ENCODE results near the gene BIRC2. TPM values are rescaled to one million over a fixed set of nuclear protein-coding genes. Genes with fewer than 3 reads are reported as not detected.

Gene BIRC2
- total and polyA plus RNA-seq, 4 donors: 14.1 to 46.7 (median 29.5) TPM

DNA sequence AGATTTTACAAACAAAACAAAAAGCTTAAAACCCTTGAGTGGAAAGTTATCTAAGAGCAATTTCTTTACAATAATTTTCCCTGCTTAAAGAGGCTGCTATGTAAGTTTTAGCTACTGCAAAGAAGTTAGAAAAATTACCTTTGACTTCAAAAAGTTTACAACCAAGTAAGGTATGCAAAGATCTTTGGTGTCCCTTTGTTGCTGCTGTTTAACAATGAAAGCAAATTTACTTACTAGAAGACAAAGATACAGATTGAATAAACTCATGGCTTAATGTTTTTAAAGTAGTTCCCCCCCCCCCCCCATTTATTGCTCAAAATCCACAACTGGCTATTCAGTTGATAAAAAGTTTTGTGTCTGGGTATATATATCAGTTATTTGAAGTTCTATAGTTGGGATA is 79.6 kb downstream of the BIRC2 start:
- no peaks in the 10 kb centered on the region for H3K27me3 ChIP-seq (ENCODE audit: control insufficient read depth in 4 of 4, insufficient read depth in 4 of 4, low read length in 3 of 4)
- H3K27ac ChIP-seq (ENCODE audit: low read depth in 1 of 2, low read length in 2 of 2): no peak overlapping the region
- H3K4me1 ChIP-seq (ENCODE audit: control insufficient read depth in 4 of 4, insufficient read depth in 4 of 4, low read length in 3 of 4): peaks cover 0 to 18% (median 10%) of the 10 kb centered on the region in 4 donors
- no peak overlapping the region for H3K9ac ChIP-seq (ENCODE audit: low read depth in 1 of 2, low read length in 2 of 2)
- TF ChIP-seq FOXA1 (IDR thresholded peaks at IDR 0.05) (no peak), RAD21 (IDR thresholded peaks at IDR 0.05) (no peak), NR2F2 (IDR thresholded peaks at IDR 0.05) (no peak), EGR1 (IDR thresholded peaks at IDR 0.05; ENCODE audit: low read depth in 2 of 2) (no peak), HNF4A (conservative IDR thresholded peaks at IDR 0.05) (no peak), TAF1 (conservative IDR thresholded peaks at IDR 0.05) (no peak), RXRA (IDR thresholded peaks at IDR 0.05) (no peak), JUND (IDR thresholded peaks at IDR 0.05) (no peak)
- TF ChIP-seq, protein P1, sequence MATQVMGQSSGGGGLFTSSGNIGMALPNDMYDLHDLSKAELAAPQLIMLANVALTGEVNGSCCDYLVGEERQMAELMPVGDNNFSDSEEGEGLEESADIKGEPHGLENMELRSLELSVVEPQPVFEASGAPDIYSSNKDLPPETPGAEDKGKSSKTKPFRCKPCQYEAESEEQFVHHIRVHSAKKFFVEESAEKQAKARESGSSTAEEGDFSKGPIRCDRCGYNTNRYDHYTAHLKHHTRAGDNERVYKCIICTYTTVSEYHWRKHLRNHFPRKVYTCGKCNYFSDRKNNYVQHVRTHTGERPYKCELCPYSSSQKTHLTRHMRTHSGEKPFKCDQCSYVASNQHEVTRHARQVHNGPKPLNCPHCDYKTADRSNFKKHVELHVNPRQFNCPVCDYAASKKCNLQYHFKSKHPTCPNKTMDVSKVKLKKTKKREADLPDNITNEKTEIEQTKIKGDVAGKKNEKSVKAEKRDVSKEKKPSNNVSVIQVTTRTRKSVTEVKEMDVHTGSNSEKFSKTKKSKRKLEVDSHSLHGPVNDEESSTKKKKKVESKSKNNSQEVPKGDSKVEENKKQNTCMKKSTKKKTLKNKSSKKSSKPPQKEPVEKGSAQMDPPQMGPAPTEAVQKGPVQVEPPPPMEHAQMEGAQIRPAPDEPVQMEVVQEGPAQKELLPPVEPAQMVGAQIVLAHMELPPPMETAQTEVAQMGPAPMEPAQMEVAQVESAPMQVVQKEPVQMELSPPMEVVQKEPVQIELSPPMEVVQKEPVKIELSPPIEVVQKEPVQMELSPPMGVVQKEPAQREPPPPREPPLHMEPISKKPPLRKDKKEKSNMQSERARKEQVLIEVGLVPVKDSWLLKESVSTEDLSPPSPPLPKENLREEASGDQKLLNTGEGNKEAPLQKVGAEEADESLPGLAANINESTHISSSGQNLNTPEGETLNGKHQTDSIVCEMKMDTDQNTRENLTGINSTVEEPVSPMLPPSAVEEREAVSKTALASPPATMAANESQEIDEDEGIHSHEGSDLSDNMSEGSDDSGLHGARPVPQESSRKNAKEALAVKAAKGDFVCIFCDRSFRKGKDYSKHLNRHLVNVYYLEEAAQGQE (IDR thresholded peaks at IDR 0.05): no peak
- TF ChIP-seq, protein P2, sequence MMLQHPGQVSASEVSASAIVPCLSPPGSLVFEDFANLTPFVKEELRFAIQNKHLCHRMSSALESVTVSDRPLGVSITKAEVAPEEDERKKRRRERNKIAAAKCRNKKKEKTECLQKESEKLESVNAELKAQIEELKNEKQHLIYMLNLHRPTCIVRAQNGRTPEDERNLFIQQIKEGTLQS (IDR thresholded peaks at IDR 0.05): no peak
- TF ChIP-seq, protein P3, sequence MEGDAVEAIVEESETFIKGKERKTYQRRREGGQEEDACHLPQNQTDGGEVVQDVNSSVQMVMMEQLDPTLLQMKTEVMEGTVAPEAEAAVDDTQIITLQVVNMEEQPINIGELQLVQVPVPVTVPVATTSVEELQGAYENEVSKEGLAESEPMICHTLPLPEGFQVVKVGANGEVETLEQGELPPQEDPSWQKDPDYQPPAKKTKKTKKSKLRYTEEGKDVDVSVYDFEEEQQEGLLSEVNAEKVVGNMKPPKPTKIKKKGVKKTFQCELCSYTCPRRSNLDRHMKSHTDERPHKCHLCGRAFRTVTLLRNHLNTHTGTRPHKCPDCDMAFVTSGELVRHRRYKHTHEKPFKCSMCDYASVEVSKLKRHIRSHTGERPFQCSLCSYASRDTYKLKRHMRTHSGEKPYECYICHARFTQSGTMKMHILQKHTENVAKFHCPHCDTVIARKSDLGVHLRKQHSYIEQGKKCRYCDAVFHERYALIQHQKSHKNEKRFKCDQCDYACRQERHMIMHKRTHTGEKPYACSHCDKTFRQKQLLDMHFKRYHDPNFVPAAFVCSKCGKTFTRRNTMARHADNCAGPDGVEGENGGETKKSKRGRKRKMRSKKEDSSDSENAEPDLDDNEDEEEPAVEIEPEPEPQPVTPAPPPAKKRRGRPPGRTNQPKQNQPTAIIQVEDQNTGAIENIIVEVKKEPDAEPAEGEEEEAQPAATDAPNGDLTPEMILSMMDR (IDR thresholded peaks at IDR 0.05; ENCODE audit: low read depth, low read length, missing input control): no peak
- no peaks in the 10 kb centered on the region for H3K9me3 ChIP-seq (ENCODE audit: control insufficient read depth in 4 of 4, low read length in 3 of 4)
- no peak for DNase-seq (ENCODE audit: low spot score)
- no peak overlapping the region for H3K4me3 ChIP-seq (ENCODE audit: low read depth in 1 of 3, low read length in 3 of 3)
- H3K36me3 ChIP-seq (ENCODE audit: control insufficient read depth in 4 of 4, insufficient read depth in 3 of 4, low read depth in 1 of 4, low read length in 3 of 4): peaks cover 0 to 4% (median 1%) of the 10 kb centered on the region in 4 donors

DNA sequence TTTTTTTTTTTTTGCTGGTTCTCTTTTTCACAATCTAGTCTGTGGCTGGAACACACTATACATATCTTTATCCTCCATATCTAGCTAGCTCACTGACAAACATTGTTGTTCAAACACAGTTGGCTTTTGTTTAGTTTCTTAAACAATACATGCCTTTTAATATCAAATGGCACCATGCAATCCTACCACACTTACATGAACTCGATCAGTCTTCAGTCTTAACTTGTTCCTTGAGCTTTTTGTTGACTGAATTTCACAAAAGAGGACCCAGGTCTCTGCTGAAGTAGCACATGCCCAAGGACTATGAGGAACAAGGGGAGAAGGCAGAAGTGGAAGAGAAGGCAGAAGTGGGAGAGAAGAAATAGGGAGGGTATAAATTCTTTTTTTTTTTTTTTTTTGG is 80.1 kb downstream of the BIRC2 start:
- no peak overlapping the region for H3K9ac ChIP-seq (ENCODE audit: low read depth in 1 of 2, low read length in 2 of 2)
- peaks cover 0 to 18% (median 10%) of the 10 kb centered on the region in 4 donors for H3K4me1 ChIP-seq (ENCODE audit: control insufficient read depth in 4 of 4, insufficient read depth in 4 of 4, low read length in 3 of 4)
- no peak for DNase-seq (ENCODE audit: low spot score)
- H3K9me3 ChIP-seq (ENCODE audit: control insufficient read depth in 4 of 4, low read length in 3 of 4): no peaks in the 10 kb centered on the region
- no peak for TF ChIP-seq HNF4A (conservative IDR thresholded peaks at IDR 0.05)
- H3K4me3 ChIP-seq (ENCODE audit: low read depth in 1 of 3, low read length in 3 of 3): no peak overlapping the region
- no peaks in the 10 kb centered on the region for H3K27me3 ChIP-seq (ENCODE audit: control insufficient read depth in 4 of 4, insufficient read depth in 4 of 4, low read length in 3 of 4)
- H3K36me3 ChIP-seq (ENCODE audit: control insufficient read depth in 4 of 4, insufficient read depth in 3 of 4, low read depth in 1 of 4, low read length in 3 of 4): peaks cover 0 to 4% (median 1%) of the 10 kb centered on the region in 4 donors
- H3K27ac ChIP-seq (ENCODE audit: low read depth in 1 of 2, low read length in 2 of 2): no peak overlapping the region
- WGBS: 0% methylated on average over 1 of the region's 1 CpG

Small RNA genes within 50 kb of the gene (small RNA-seq; reads per million reads assigned to genes)
- gene AP000942.3 (not detected), gene AP000942.4 (not detected), gene RNU6-952P (not detected)

Other genes with a start within 250 kb of the BIRC2 start
- 10 to 100 TPM; 17.6 to 65.6 TPM for gene YAP1, start 236.8 kb upstream of the BIRC2 start, total RNA-seq
- 10 to 100 TPM in 1 of 2 donors, 1 to 10 TPM in 1; 3.7 to 19.1 TPM for gene YAP1, start 236.8 kb upstream of the BIRC2 start, polyA plus RNA-seq
- gene BIRC3, start 29.7 kb upstream of the BIRC2 start, total RNA-seq: 1 to 10 TPM; 1.4 to 8.1 TPM
- gene BIRC3, start 29.7 kb upstream of the BIRC2 start, polyA plus RNA-seq: 1 to 10 TPM; 1.9 to 4.0 TPM
- gene TMEM123, start 105.6 kb downstream of the BIRC2 start, total RNA-seq: 100 to 1,000 TPM; 105 to 140 TPM
- 100 to 1,000 TPM; 101 to 109 TPM for gene TMEM123, start 105.6 kb downstream of the BIRC2 start, polyA plus RNA-seq
- 1 to 10 TPM in 1 of 2 donors, not detected in 1; 1.4 TPM for gene MMP7, start 183.5 kb downstream of the BIRC2 start, total RNA-seq
- 1 to 10 TPM in 1 of 2 donors, under 1 TPM in 1; 0.99 to 1.8 TPM for gene MMP7, start 183.5 kb downstream of the BIRC2 start, polyA plus RNA-seq

All from liver (tissue), 10 donors.